IMR-90 (cell line): ENCODE measurements around the gene VOPP1. TPM values are rescaled to one million over a fixed set of nuclear protein-coding genes. Genes with fewer than 3 reads are reported as not detected.

ENCODE experiments used
- ATAC-seq: fragments of 200-7000 bp; cut with Tn5 transposase; 2 replicates; pipeline ENCODE4 v1.9.1; 2020; ENCODE audit warnings: low read depth, mild to moderate bottlenecking, moderate library complexity
- BruUV-seq: library from RNA; stranded (reverse); fragments of 400-500 nt; replicated peaks from 2 replicates; lab custom pipeline; 2021; lab: Mats Ljungman, UMichigan
- CTCF ChIA-PET: fragments of 300-600 bp; formaldehyde crosslinking; extraction: SDS; loops from one replicate; lab custom pipeline; 2021; ENCODE audit warnings: antibody characterized with exemption; lab: Yijun Ruan, JAX
- POLR2A ChIA-PET: fragments of 300-600 bp; sonication (Branson Sonifier 250); formaldehyde crosslinking; loops from one replicate; lab custom pipeline; 2022; ENCODE audit warnings: antibody characterized with exemption; ENCODE audit not compliant: unreplicated experiment; lab: Charles Lee
- DNase-seq: peaks from one replicate; pipeline ENCODE4 v3.0.0; 2013
- H2AFZ ChIP-seq: replicated peaks from 2 replicates; pipeline ENCODE3; 2013; ENCODE audit warnings: low read length, mild to moderate bottlenecking; ENCODE audit not compliant: poor library complexity
- H2AK5ac ChIP-seq: 2 replicates; pipeline ENCODE4 v1.6.1; 2013; ENCODE audit warnings: low read depth, low read length, inconsistent platforms
- H2AK9ac ChIP-seq: replicated peaks from 2 replicates; pipeline ENCODE3; 2013; ENCODE audit warnings: mild to moderate bottlenecking, low read depth, low read length, moderate library complexity; ENCODE audit not compliant: poor library complexity
- H2BK120ac ChIP-seq: 2 replicates; pipeline ENCODE4 v1.6.1; 2013; ENCODE audit warnings: low read depth, low read length, inconsistent platforms
- H2BK15ac ChIP-seq: 3 replicates; pipeline ENCODE4 v1.6.1; 2013; ENCODE audit warnings: low read depth, low read length, inconsistent platforms
- H2BK20ac ChIP-seq: 2 replicates; pipeline ENCODE4 v1.6.1; 2013; ENCODE audit warnings: low read depth, mild to moderate bottlenecking, inconsistent platforms, low read length, moderate library complexity
- H2BK5ac ChIP-seq: 2 replicates; pipeline ENCODE4 v1.6.1; 2013; ENCODE audit warnings: mild to moderate bottlenecking, low read depth, low read length, inconsistent platforms; ENCODE audit not compliant: poor library complexity, severe bottlenecking
- H3K14ac ChIP-seq: replicated peaks from 2 replicates; pipeline ENCODE4 v1.6.1; 2013; ENCODE audit warnings: low read depth, low read length, inconsistent platforms
- H3K18ac ChIP-seq: 2 replicates; pipeline ENCODE4 v1.6.1; 2013; ENCODE audit warnings: low read depth, low read length, control low read depth
- H3K23ac ChIP-seq: 2 replicates; pipeline ENCODE4 v1.6.1; 2013; ENCODE audit warnings: low read depth, low read length, inconsistent platforms
- H3K27ac ChIP-seq: 2 replicates; pipeline ENCODE4 v1.5.1; 2013; ENCODE audit warnings: mild to moderate bottlenecking, control low read depth, low read length; ENCODE audit not compliant: insufficient read depth
- H3K27me3 ChIP-seq: 2 replicates; pipeline ENCODE4 v1.6.1; 2013; ENCODE audit warnings: low read length; ENCODE audit not compliant: control insufficient read depth, insufficient read depth
- H3K36me3 ChIP-seq: 2 replicates; pipeline ENCODE4 v1.6.1; 2013; ENCODE audit warnings: low read length, mixed read lengths; ENCODE audit not compliant: control insufficient read depth, insufficient read depth
- H3K4ac ChIP-seq: 2 replicates; pipeline ENCODE4 v1.6.1; 2013; ENCODE audit warnings: low read depth, low read length, inconsistent platforms
- H3K4me1 ChIP-seq: 2 replicates; pipeline ENCODE4 v1.6.1; 2013; ENCODE audit warnings: low read length, mixed read lengths; ENCODE audit not compliant: control insufficient read depth, insufficient read depth
- H3K4me2 ChIP-seq: 2 replicates; pipeline ENCODE4 v1.6.1; 2013; ENCODE audit warnings: low read depth, mild to moderate bottlenecking, control low read depth, low read length, moderate library complexity
- H3K4me3 ChIP-seq: 2 replicates; pipeline ENCODE4 v1.5.1; 2013; ENCODE audit warnings: low read depth, mild to moderate bottlenecking, control low read depth, low read length, moderate library complexity; ENCODE audit not compliant: insufficient read depth
- H3K56ac ChIP-seq: 2 replicates; pipeline ENCODE4 v1.6.1; 2013; ENCODE audit warnings: low read length, inconsistent platforms; ENCODE audit not compliant: insufficient read depth; ENCODE audit errors: extremely low read depth
- H3K79me1 ChIP-seq, 2 experiments: 2 replicates each; pipeline ENCODE4 v1.6.1; 2013; ENCODE audit warnings: low read length in 2 of 2, inconsistent platforms in 1 of 2, low read depth in 1 of 2
- H3K9ac ChIP-seq: 2 replicates; pipeline ENCODE4 v1.6.1; 2013; ENCODE audit warnings: low read depth, low read length, control low read depth
- H3K9me1 ChIP-seq: 2 replicates; pipeline ENCODE4 v1.6.1; 2013; ENCODE audit warnings: low read length, inconsistent platforms; ENCODE audit not compliant: insufficient read depth
- H3K9me3 ChIP-seq: 2 replicates; pipeline ENCODE4 v1.6.1; 2013; ENCODE audit warnings: low read length; ENCODE audit not compliant: control insufficient read depth, insufficient read depth
- H4K20me1 ChIP-seq: 2 replicates; pipeline ENCODE4 v1.6.1; 2013; ENCODE audit warnings: low read length, inconsistent platforms; ENCODE audit not compliant: insufficient read depth
- H4K5ac ChIP-seq: 2 replicates; pipeline ENCODE4 v1.6.1; 2013; ENCODE audit warnings: mild to moderate bottlenecking, low read depth, low read length, control low read depth
- H4K8ac ChIP-seq, 2 experiments: 2 replicates each; pipeline ENCODE4 v1.6.1; 2013; ENCODE audit warnings: low read depth in 2 of 2, low read length in 2 of 2, control low read depth in 1 of 2, inconsistent platforms in 1 of 2
- H4K91ac ChIP-seq: 2 replicates; pipeline ENCODE4 v1.6.1; 2013; ENCODE audit warnings: low read depth, low read length, inconsistent platforms; ENCODE audit not compliant: insufficient read depth
- BHLHE40 ChIP-seq: fragments of 150-350 bp; IDR thresholded peaks from 2 replicates; pipeline ENCODE4 v1.6.1; 2016; ENCODE audit warnings: mild to moderate bottlenecking, low read depth, low read length
- CEBPB ChIP-seq: IDR thresholded peaks from 2 replicates; pipeline ENCODE4 v1.6.1; 2012; ENCODE audit warnings: low read depth, low read length, improper control_type of control experiment
- CHD1 ChIP-seq: IDR thresholded peaks from 2 replicates; pipeline ENCODE4 v1.6.1; 2012; ENCODE audit warnings: low read depth, low read length, improper control_type of control experiment
- FOS ChIP-seq: fragments of 150-350 bp; IDR thresholded peaks from 2 replicates; pipeline ENCODE4 v1.6.1; 2016; ENCODE audit warnings: low read depth, low read length
- MAFK ChIP-seq: IDR thresholded peaks from 2 replicates; pipeline ENCODE4 v1.6.1; 2012; ENCODE audit warnings: low read depth, low read length, improper control_type of control experiment
- MAZ ChIP-seq: IDR thresholded peaks from 2 replicates; pipeline ENCODE4 v1.6.1; 2012; ENCODE audit warnings: low read depth, mild to moderate bottlenecking, low read length, improper control_type of control experiment, moderate library complexity, borderline replicate concordance
- MXI1 ChIP-seq: IDR thresholded peaks from 2 replicates; pipeline ENCODE4 v1.6.1; 2012; ENCODE audit warnings: low read depth, mild to moderate bottlenecking, low read length, moderate library complexity, borderline replicate concordance
- NFE2L2 ChIP-seq: fragments of 150-350 bp; IDR thresholded peaks from 2 replicates; pipeline ENCODE4 v1.6.1; 2016; ENCODE audit warnings: low read depth, mild to moderate bottlenecking, low read length
- POLR2A ChIP-seq: IDR thresholded peaks from 2 replicates; pipeline ENCODE4 v1.6.1; 2012; ENCODE audit warnings: mild to moderate bottlenecking, low read depth, low read length
- RAD21 ChIP-seq: IDR thresholded peaks from 2 replicates; pipeline ENCODE4 v1.6.1; 2012; ENCODE audit warnings: low read length, improper control_type of control experiment
- RCOR1 ChIP-seq: IDR thresholded peaks from 2 replicates; pipeline ENCODE4 v1.6.1; 2012; ENCODE audit warnings: mild to moderate bottlenecking, low read length, improper control_type of control experiment; ENCODE audit not compliant: insufficient replicate concordance
- RFX5 ChIP-seq: IDR thresholded peaks from 2 replicates; pipeline ENCODE4 v1.8.0; 2012; ENCODE audit warnings: low read depth, mild to moderate bottlenecking, low read length, moderate library complexity
- SMC3 ChIP-seq: fragments of 150-350 bp; IDR thresholded peaks from 2 replicates; pipeline ENCODE4 v1.6.1; 2016; ENCODE audit warnings: low read depth, mild to moderate bottlenecking, antibody characterized with exemption, low read length, moderate library complexity
- WGBS, 2 experiments: methylation state at CpG; one replicate each; pipeline versions ENCODE4 v1.1.5 to v1.1.7; 2013; ENCODE audit warnings: missing lambda C conversion rate in 2 of 2; ENCODE audit not compliant: insufficient read length in 1 of 2; ENCODE audit errors: extremely low coverage in 2 of 2; 5-methylcytosine and 5-hydroxymethylcytosine counted together
- dilution Hi-C: fragments of 300-500 bp; cut with HindIII; formaldehyde crosslinking; loops from one replicate; pipeline ENCODE4 v1.14.3; 2018; ENCODE audit warnings: low sequenced_read_pairs; ENCODE audit not compliant: unreplicated experiment
- in situ Hi-C: fragments of 300-500 bp; cut with MboI; formaldehyde crosslinking; loops from 3 replicates; pipeline ENCODE4 v1.14.3; 2019; ENCODE audit warnings: low sequenced_read_pairs, inconsistent platforms, mixed read lengths
- intact Hi-C: fragments of 100-400 bp; cut with micrococcal nuclease; formaldehyde crosslinking; loops from 2 replicates; pipeline ENCODE4 v1.10.0; 2022
- polyA plus RNA-seq, 3 experiments: library from polyadenylated mRNA; depleted of rRNA; stranded (reverse); fragments of >200 nt; gene quantifications; 2 replicates each; pipeline ENCODE4 v1.2.3, GENCODE V29; 2012; ENCODE audit warnings: low replicate concordance in 1 of 3
- total RNA-seq: library from RNA; depleted of rRNA; stranded (reverse); fragments of >200 nt; gene quantifications from 2 replicates; pipeline ENCODE4 v1.2.3, GENCODE V29; 2012
- TF ChIP-seq, protein P1 (sequence below): fragments of 150-350 bp; IDR thresholded peaks from 2 replicates; pipeline ENCODE4 v1.6.1; 2017; ENCODE audit warnings: mild to moderate bottlenecking, antibody characterized with exemption, low read length, low read depth
- TF ChIP-seq, protein P2 (sequence below): fragments of 150-350 bp; IDR thresholded peaks from 2 replicates; pipeline ENCODE4 v1.6.1; 2016; ENCODE audit warnings: low read depth, mild to moderate bottlenecking, low read length, moderate library complexity, borderline replicate concordance

VOPP1 gene
- total and polyA plus RNA-seq, 2 of the 4 experiments (the other 2 are of a cell fraction) = 60.2 to 94.5 TPM

DNA sequence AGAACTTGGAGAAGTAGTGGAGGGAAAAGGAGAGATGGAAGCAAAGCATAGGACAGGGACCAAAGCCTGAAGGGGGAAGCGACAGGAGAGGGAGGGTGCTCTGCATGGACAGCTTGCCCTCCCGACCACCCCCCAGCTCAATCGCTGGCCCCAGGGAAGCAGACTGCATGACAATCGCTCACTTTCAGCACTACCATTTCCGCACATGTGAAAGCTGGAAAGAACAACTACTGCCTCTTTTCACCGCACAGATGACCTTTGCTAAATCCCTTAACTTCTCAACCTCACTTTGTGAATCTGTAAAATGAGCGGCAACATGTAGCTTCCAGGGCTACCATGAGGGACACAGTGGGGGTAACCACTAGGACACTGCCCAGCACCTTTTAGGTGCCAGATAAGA is 17.1 kb downstream of the VOPP1 start:
- no peak overlapping the region for H2AFZ ChIP-seq
- H2BK120ac ChIP-seq = no peak overlapping the region
- H2BK20ac ChIP-seq = no peak overlapping the region
- BruUV-seq = no TSS peak
- no peak overlapping the region for H4K91ac ChIP-seq
- H2BK15ac ChIP-seq = no peak overlapping the region
- H3K56ac ChIP-seq = no peak overlapping the region
- H3K18ac ChIP-seq = no peak overlapping the region
- no peak overlapping the region for H2BK5ac ChIP-seq
- peaks cover 57% of the 10 kb centered on the region for H3K9me1 ChIP-seq
- no peak overlapping the region for H2AK5ac ChIP-seq
- peaks cover 20% of the 10 kb centered on the region for H3K4me1 ChIP-seq
- no peak overlapping the region for H3K4ac ChIP-seq
- ATAC-seq (no peak), DNase-seq (no peak)
- intact Hi-C loops = no loop called here
- no peak overlapping the region for H3K27ac ChIP-seq
- peaks cover 98% of the 10 kb centered on the region for H4K20me1 ChIP-seq
- H3K9me3 ChIP-seq = no peaks in the 10 kb centered on the region
- H3K27me3 ChIP-seq = no peaks in the 10 kb centered on the region
- H3K4me3 ChIP-seq = no peak overlapping the region
- WGBS, 2 experiments = 71% methylated on average over 4 of the region's 7 CpGs; no CpG with 5 or more reads in 1 of the 2 experiments
- no peak overlapping the region; the same call in 1 of the 2 replicates for H3K23ac ChIP-seq
- TF ChIP-seq RFX5 (no peak), RCOR1 (no peak), MAZ (no peak), SMC3 (no peak), MAFK (no peak), NFE2L2 (no peak), CHD1 (no peak), BHLHE40 (no peak), POLR2A (no peak), FOS (no peak), MXI1 (no peak), RAD21 (no peak), CEBPB (no peak)
- TF ChIP-seq, protein P1, sequence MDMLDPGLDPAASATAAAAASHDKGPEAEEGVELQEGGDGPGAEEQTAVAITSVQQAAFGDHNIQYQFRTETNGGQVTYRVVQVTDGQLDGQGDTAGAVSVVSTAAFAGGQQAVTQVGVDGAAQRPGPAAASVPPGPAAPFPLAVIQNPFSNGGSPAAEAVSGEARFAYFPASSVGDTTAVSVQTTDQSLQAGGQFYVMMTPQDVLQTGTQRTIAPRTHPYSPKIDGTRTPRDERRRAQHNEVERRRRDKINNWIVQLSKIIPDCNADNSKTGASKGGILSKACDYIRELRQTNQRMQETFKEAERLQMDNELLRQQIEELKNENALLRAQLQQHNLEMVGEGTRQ = no peak
- TF ChIP-seq, protein P2, sequence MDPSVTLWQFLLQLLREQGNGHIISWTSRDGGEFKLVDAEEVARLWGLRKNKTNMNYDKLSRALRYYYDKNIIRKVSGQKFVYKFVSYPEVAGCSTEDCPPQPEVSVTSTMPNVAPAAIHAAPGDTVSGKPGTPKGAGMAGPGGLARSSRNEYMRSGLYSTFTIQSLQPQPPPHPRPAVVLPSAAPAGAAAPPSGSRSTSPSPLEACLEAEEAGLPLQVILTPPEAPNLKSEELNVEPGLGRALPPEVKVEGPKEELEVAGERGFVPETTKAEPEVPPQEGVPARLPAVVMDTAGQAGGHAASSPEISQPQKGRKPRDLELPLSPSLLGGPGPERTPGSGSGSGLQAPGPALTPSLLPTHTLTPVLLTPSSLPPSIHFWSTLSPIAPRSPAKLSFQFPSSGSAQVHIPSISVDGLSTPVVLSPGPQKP = no peak
- peaks cover 53 to 98% of the 10 kb centered on the region in 2 experiments for H3K79me1 ChIP-seq
- CTCF ChIA-PET = no interaction called here
- dilution Hi-C loops = no loop called here
- POLR2A ChIA-PET = no interaction called here
- no peak overlapping the region for H2AK9ac ChIP-seq
- H3K14ac ChIP-seq = no peak overlapping the region
- H4K5ac ChIP-seq = no peak overlapping the region
- H3K36me3 ChIP-seq = peaks cover 4% of the 10 kb centered on the region
- no peak overlapping the region for H3K9ac ChIP-seq
- H4K8ac ChIP-seq = no peak overlapping the region
- in situ Hi-C loops = loop anchor here (25.0 kb wide), 1 partner anchor 793 kb away; the partner anchor contains the start of gene SEC61G
- peak overlapping the region; percentile 5; the same call in 1 of the 2 replicates for H3K4me2 ChIP-seq
